ENCODE data around the gene SELENOV.
"Not testable (repeated sequence)": the region's sequence is repeated elsewhere in the genome, so short reads cannot be mapped to it uniquely, and the experiment has no call there.

The SELENOV gene

GRCh38 chr19:39514840-39515550 is at the start of gene SELENOV:
Gene SELENOV (plus strand): TSS chr19:39515139. CDS start chr19:39515213, 74 bp downstream.
- peak; percentile 58 for DNase-seq

- no peak for DNase-seq
Measured at GRCh38 chr19:39465956-39466747, 48.8 kb upstream of the SELENOV start.

- no peak for DNase-seq
Measured at GRCh38 chr19:39467941-39468340, 47.0 kb upstream of the SELENOV start.

- no peak for DNase-seq
Measured at GRCh38 chr19:39469036-39469435, 45.9 kb upstream of the SELENOV start.

- no peak for DNase-seq
Measured at GRCh38 chr19:39469567-39469966, 45.4 kb upstream of the SELENOV start.

- DNase-seq, result no peak
Measured at GRCh38 chr19:39470724-39471339, 44.1 kb upstream of the SELENOV start.

- DNase-seq, result no peak
Measured at GRCh38 chr19:39471756-39472536, 43.0 kb upstream of the SELENOV start.

- no peak for DNase-seq
Measured at GRCh38 chr19:39472746-39473442, 42.0 kb upstream of the SELENOV start.

GRCh38 chr19:39473443-39473960 is 41.4 kb upstream of the SELENOV start:
- no peak for DNase-seq

- peak; percentile 47 for DNase-seq
Measured at GRCh38 chr19:39474139-39474620, 40.8 kb upstream of the SELENOV start.

- DNase-seq, result no peak
Measured at GRCh38 chr19:39475748-39476147, 39.2 kb upstream of the SELENOV start.

GRCh38 chr19:39479319-39479801 is 35.6 kb upstream of the SELENOV start:
- not testable (repeated sequence) for DNase-seq

GRCh38 chr19:39479916-39480315 is 35.0 kb upstream of the SELENOV start:
- no peak for DNase-seq

- peak; percentile 97 for DNase-seq
Measured at GRCh38 chr19:39480337-39481228, 34.4 kb upstream of the SELENOV start, which contains the start of gene TIMM50. Gene TIMM50 (plus strand): TSS chr19:39480838. CDS start chr19:39480854, 16 bp downstream.

- no peak for DNase-seq
Measured at GRCh38 chr19:39481229-39481545, 33.8 kb upstream of the SELENOV start.

- no peak for DNase-seq
Measured at GRCh38 chr19:39481676-39482075, 33.3 kb upstream of the SELENOV start.

GRCh38 chr19:39483141-39483540 is 31.8 kb upstream of the SELENOV start:
- no peak for DNase-seq

- no peak for DNase-seq
Measured at GRCh38 chr19:39489756-39490155, 25.2 kb upstream of the SELENOV start.

GRCh38 chr19:39492225-39492624 is 22.7 kb upstream of the SELENOV start:
- no peak for DNase-seq

GRCh38 chr19:39492788-39493187 is 22.2 kb upstream of the SELENOV start:
- no peak for DNase-seq

GRCh38 chr19:39494661-39495060 is 20.3 kb upstream of the SELENOV start:
- no peak for DNase-seq
